Body of pancreas (tissue), 4 donors: ENCODE data around the gene PHF1. TPM values are rescaled to one million over a fixed set of nuclear protein-coding genes. Genes with fewer than 3 reads are reported as not detected.
A peak's percentile ranks its signal among the peaks of the same experiment; 100 is the strongest.

Source experiments
- ATAC-seq: fragments of 150-250 bp; one replicate; pipeline ENCODE4 v1.9.1; 2016
- DNase-seq, 4 donors: peaks; one replicate each; pipeline ENCODE4 v3.0.0-alpha.2; 2019
- H3K27ac ChIP-seq, 4 donors: fragments of 200-600 bp; sonication (generic); 1 replicate in 3 of 4; 2 replicates in 1 of 4; pipeline versions ENCODE4 v1.5.1 to v1.6.1; 2016 to 2019; ENCODE audit warnings: mild to moderate bottlenecking in 1 of 4, mixed read lengths in 1 of 4, moderate library complexity in 1 of 4
- H3K27me3 ChIP-seq, 2 donors: fragments of 200-600 bp; sonication (generic); one replicate each; pipeline ENCODE4 v1.6.0; 2016; ENCODE audit warnings: mild to moderate bottlenecking in 1 of 2
- H3K36me3 ChIP-seq, 2 donors: fragments of 200-600 bp; sonication (generic); replicated peaks in 1 of 2; 2 replicates each; pipeline ENCODE4 v1.5.1; 2016; ENCODE audit warnings: low read depth in 2 of 2; ENCODE audit not compliant: insufficient read depth in 1 of 2
- H3K4me1 ChIP-seq: fragments of 200-600 bp; sonication (generic); one replicate; pipeline ENCODE4 v1.6.0; 2016
- H3K4me3 ChIP-seq, 2 donors: fragments of 200-600 bp; sonication (generic); 1 replicate in 1 of 2; 2 replicates in 1 of 2; pipeline ENCODE4 v1.5.1; 2016 to 2019
- H3K9me3 ChIP-seq, 3 donors: fragments of 200-600 bp; sonication (generic); 1 replicate in 2 of 3; 2 replicates in 1 of 3; pipeline ENCODE4 v1.5.1; 2016
- CTCF ChIP-seq, 7 experiments: fragments of 450-650 bp in 4 of 7; fragments of 200-600 bp in 3 of 7; sonication (generic) in 3 of 7; IDR thresholded peaks; one replicate each; pipeline ENCODE4 v1.5.1; 2016 to 2019; ENCODE audit warnings: antibody characterized with exemption in 7 of 7
- POLR2A ChIP-seq, 3 donors: fragments of 450-650 bp; IDR thresholded peaks; one replicate each; pipeline ENCODE4 v1.6.1; 2016; ENCODE audit warnings: antibody characterized with exemption in 3 of 3, mild to moderate bottlenecking in 2 of 3
- WGBS, 2 donors: methylation state at CpG; one replicate each; pipeline ENCODE4 v1.1.5; 2017; 5-methylcytosine and 5-hydroxymethylcytosine counted together
- intact Hi-C: fragments of 100-400 bp; cut with DNase I; formaldehyde crosslinking; loops from one replicate; pipeline ENCODE4 v1.15.1; 2023
- total RNA-seq, 2 donors: library from RNA; depleted of rRNA; stranded (reverse); fragments of >200 nt; gene quantifications; one replicate each; pipeline ENCODE4 v1.1.0, GENCODE V29; 2016

PHF1 gene
- total RNA-seq, 2 donors from 2014 or later = 58.3 to 73.9 TPM

GRCh38 chr6:33443619-33444504 lies 33.0 kb downstream of the PHF1 start:
- WGBS, 2 donors = 83 to 94% methylated on average over 9 to 13 of the region's 18 CpGs
- no peak overlapping the region for H3K4me3 ChIP-seq
- no peak overlapping the region for H3K27ac ChIP-seq
- H3K27me3 ChIP-seq = no peaks in the 10 kb centered on the region
- DNase-seq = no peak
- no peaks in the 10 kb centered on the region for H3K36me3 ChIP-seq
- no peak for ATAC-seq
- intact Hi-C loops = no loop called here
- TF ChIP-seq CTCF (IDR thresholded peaks at IDR 0.05) (no peak), POLR2A (IDR thresholded peaks at IDR 0.05) (no peak)
- no peaks in the 10 kb centered on the region for H3K9me3 ChIP-seq
- H3K4me1 ChIP-seq = no peaks in the 10 kb centered on the region

DNA sequence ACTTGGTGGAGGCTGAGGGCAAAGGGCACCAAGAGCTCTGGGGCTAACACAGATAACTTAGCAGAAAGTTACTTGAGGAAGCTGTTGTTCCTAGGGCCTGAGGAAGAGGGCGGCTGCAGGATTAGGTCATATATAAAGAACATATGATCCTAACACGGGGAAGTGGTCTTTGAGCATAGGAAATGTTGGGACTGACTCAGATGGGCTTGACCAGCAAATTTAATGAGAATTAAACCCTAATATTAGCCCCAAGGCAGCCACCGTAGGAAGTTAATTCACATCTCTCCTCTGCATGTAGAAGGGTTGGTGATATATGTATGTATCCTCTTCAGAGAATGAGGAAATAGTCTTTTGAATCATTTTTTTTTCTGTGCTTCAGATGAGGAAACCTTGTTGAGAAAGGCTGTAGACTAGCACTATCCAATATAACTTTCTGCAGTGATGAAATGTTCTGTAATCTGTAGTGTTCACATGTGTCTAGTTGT lies 34.3 kb downstream of the PHF1 start:
- ATAC-seq = no peak

DNA sequence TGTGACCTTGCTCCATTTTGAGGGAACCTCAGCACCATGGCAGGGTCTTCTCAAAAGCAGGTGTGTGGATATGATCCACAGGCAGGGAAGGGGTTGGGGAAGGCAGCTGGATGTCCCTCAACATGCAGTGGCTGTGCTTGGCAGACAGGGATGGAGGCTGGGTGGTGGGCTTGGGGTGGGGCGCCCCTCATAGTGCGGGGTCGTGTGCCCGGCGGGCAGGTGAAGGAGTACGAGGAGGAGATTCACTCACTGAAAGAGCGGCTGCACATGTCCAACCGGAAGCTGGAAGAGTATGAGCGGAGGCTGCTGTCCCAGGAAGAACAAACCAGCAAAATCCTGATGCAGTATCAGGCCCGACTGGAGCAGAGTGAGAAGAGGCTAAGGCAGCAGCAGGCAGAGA lies 35.5 kb downstream of the PHF1 start:
- H3K27ac ChIP-seq = no peak overlapping the region
- DNase-seq (no peak), ATAC-seq (no peak)
- intact Hi-C loops = no loop called here
- no peak overlapping the region for H3K4me3 ChIP-seq
- no peaks in the 10 kb centered on the region for H3K4me1 ChIP-seq
- 87% methylated on average over 10 of the region's 10 CpGs for WGBS, 2 donors
- no peaks in the 10 kb centered on the region for H3K27me3 ChIP-seq
- no peak for TF ChIP-seq POLR2A (IDR thresholded peaks at IDR 0.05)
- H3K36me3 ChIP-seq = no peaks in the 10 kb centered on the region
- H3K9me3 ChIP-seq = no peaks in the 10 kb centered on the region

More for the DNA sequence above, 34.3 kb downstream of the PHF1 start:
- intact Hi-C loops = no loop called here
- peak overlapping the region in 1 of 4 donors; percentile 8 for H3K27ac ChIP-seq
- no peak overlapping the region for H3K4me3 ChIP-seq
- no peaks in the 10 kb centered on the region for H3K36me3 ChIP-seq
- TF ChIP-seq CTCF (IDR thresholded peaks at IDR 0.05) (no peak), POLR2A (IDR thresholded peaks at IDR 0.05) (no peak)
- H3K4me1 ChIP-seq = no peaks in the 10 kb centered on the region
- 82 to 83% methylated on average over 3 of the region's 3 CpGs for WGBS, 2 donors
- H3K9me3 ChIP-seq = no peaks in the 10 kb centered on the region
- no peaks in the 10 kb centered on the region for H3K27me3 ChIP-seq
- DNase-seq = peak in 1 of 4 donors; percentile 16

- Histone ChIP-seq H3K27me3 (no peaks in the 10 kb centered on the region), H3K36me3 (no peaks in the 10 kb centered on the region), H3K4me3 (no peak overlapping the region), H3K27ac (no peak overlapping the region), H3K9me3 (no peaks in the 10 kb centered on the region), H3K4me1 (peaks cover 17% of the 10 kb centered on the region)
- 64 to 80% methylated on average over 3 of the region's 3 CpGs for WGBS, 2 donors
- TF ChIP-seq POLR2A (IDR thresholded peaks at IDR 0.05) (no peak), CTCF (IDR thresholded peaks at IDR 0.05) (no peak)
- intact Hi-C loops = no loop called here
- ATAC-seq = no peak
- DNase-seq = no peak
These were observed 39.6 kb downstream of the PHF1 start for GRCh38 chr6:33450434-33450833.

DNA sequence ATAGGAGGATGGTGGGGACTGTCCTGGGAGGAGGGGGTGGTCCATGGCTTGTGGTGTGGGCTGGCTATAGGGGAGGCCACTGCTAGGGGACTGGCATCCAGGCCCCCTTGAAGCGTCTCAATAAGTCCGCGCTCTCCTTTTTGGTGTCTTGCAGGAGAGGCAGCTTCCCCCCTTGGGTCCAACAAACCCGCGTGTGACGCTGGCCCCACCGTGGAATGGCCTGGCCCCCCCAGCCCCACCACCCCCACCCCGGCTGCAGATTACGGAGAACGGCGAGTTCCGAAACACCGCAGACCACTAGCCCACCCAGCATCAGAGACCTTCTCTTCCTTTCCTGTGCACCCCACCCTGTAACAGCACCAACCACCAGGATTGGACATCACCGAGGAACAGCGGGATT lies 40.8 kb downstream of the PHF1 start:
- Histone ChIP-seq H3K36me3 (no peaks in the 10 kb centered on the region), H3K27me3 (no peaks in the 10 kb centered on the region), H3K9me3 (no peaks in the 10 kb centered on the region), H3K27ac (no peak overlapping the region), H3K4me1 (peaks cover 18% of the 10 kb centered on the region), H3K4me3 (no peak overlapping the region)
- no peak for DNase-seq
- 89 to 94% methylated on average over 15 of the region's 15 CpGs for WGBS, 2 donors
- no peak for ATAC-seq
- no peak for TF ChIP-seq POLR2A (IDR thresholded peaks at IDR 0.05)
- no peak for TF ChIP-seq CTCF (IDR thresholded peaks at IDR 0.05)
- intact Hi-C loops = no loop called here
